Measurements from ENCODE around the gene MLXIP.
"Not testable (repeated sequence)": the region's sequence is repeated elsewhere in the genome, so short reads cannot be mapped to it uniquely, and the experiment has no call there.

The MLXIP gene

GRCh38 chr12:122097927-122098756, 19.6 kb downstream of the MLXIP start:
- peak; percentile 54 for DNase-seq

GRCh38 chr12:122099280-122099749, 20.8 kb downstream of the MLXIP start:
- DNase-seq, result no peak

GRCh38 chr12:122099856-122100255, 21.3 kb downstream of the MLXIP start:
- DNase-seq, result no peak

- no peak for DNase-seq
These were observed 22.0 kb downstream of the MLXIP start for GRCh38 chr12:122100568-122100967.

GRCh38 chr12:122102331-122102730, 23.8 kb downstream of the MLXIP start:
- DNase-seq, result no peak

- no peak for DNase-seq
These were observed 26.3 kb downstream of the MLXIP start for GRCh38 chr12:122104844-122105243.

- not testable (repeated sequence) for DNase-seq
These were observed 26.9 kb downstream of the MLXIP start for GRCh38 chr12:122105496-122105895.

- DNase-seq, result no peak
These were observed 28.3 kb downstream of the MLXIP start for GRCh38 chr12:122106843-122107242.

GRCh38 chr12:122107261-122107660, 28.7 kb downstream of the MLXIP start:
- DNase-seq, result no peak

GRCh38 chr12:122111089-122111641, 32.6 kb downstream of the MLXIP start:
- no peak for DNase-seq

GRCh38 chr12:122116707-122117535, 38.4 kb downstream of the MLXIP start:
- no peak for DNase-seq

GRCh38 chr12:122117979-122118378, 39.4 kb downstream of the MLXIP start:
- no peak for DNase-seq

GRCh38 chr12:122121341-122121740, 42.8 kb downstream of the MLXIP start:
- not testable (repeated sequence) for DNase-seq

GRCh38 chr12:122121745-122122144, 43.2 kb downstream of the MLXIP start:
- no peak for DNase-seq

- no peak for DNase-seq
These were observed 44.6 kb downstream of the MLXIP start for GRCh38 chr12:122123051-122123760.

- DNase-seq, result no peak
These were observed 45.2 kb downstream of the MLXIP start for GRCh38 chr12:122123761-122124145.

GRCh38 chr12:122124370-122124769, 45.8 kb downstream of the MLXIP start:
- no peak for DNase-seq

GRCh38 chr12:122125452-122126341, 47.1 kb downstream of the MLXIP start:
- no peak for DNase-seq

GRCh38 chr12:122126342-122126635, 47.7 kb downstream of the MLXIP start:
- DNase-seq, result no peak

- no peak for DNase-seq
These were observed 48.4 kb downstream of the MLXIP start for GRCh38 chr12:122126713-122127597.

GRCh38 chr12:122127839-122128238, 49.3 kb downstream of the MLXIP start:
- no peak for DNase-seq

All from DMS 273 treated with DMSO at 0.1 percent for 48 hours (cell line).